SH-SY5Y (cell line): Measurements from ENCODE around the gene EMP2.

Source experiments
- GATA2 ChIP-seq: IDR thresholded peaks from 2 replicates; pipeline ENCODE4 v1.6.1; 2011; ENCODE audit warnings: mild to moderate bottlenecking, low read depth, low read length
- GATA3 ChIP-seq: IDR thresholded peaks from 2 replicates; pipeline ENCODE4 v1.6.1; 2011; ENCODE audit warnings: low read depth, mild to moderate bottlenecking, low read length, moderate library complexity

DNA sequence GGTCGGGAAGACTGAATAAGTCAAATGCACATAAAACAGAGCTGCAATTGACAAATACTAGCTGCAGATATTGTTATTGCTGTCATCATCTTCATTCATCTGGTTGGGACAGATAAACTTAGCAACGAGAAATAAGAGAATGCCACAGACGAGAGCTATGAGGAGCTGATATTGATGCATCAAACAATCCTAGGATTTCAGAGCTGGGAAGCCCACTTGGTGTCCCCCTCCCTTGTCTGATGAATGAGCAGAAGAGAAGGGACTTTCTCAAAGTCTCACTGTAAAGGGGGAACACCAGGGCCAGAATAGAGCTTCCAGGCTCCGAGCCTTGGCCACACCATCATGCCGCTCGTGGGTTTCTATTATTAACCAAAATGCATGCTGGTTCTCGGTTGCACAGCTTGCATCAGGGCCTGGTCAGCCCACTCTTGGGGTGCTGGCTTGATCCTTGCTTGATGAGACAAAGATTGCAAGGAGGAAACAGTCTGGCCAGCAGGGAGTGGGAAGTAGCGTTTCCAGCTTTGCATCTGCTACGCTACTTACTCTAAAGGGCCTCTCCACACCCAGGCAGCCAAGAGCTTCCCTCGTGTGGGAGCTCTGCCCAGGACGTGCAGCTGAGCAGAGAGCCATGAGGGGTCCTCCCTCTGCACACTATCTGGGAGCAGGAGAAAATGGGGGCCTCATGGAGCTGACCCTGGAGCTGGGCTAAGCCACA, 28.4 kb upstream of the EMP2 start:
- TF ChIP-seq GATA2 (no peak), GATA3 (no peak)
